T47D (cell line): ENCODE data around the gene FCHSD2.
"Not testable (repeated sequence)": the region's sequence is repeated elsewhere in the genome, so short reads cannot be mapped to it uniquely, and the experiment has no call there.

Source experiments
- DNase-seq, 2 experiments: peaks; one replicate each; pipeline versions ENCODE4 v3.0.0 to v3.0.0-alpha.2; 2011 to 2012; ENCODE audit warnings: low read depth in 1 of 2, low spot score in 1 of 2
- JUND ChIP-seq: IDR thresholded peaks from 2 replicates; pipeline ENCODE4 v1.6.1; 2012; ENCODE audit warnings: low read depth
- in situ Hi-C: cut with HindIII; loops from 2 replicates; pipeline ENCODE4 v1.10.0; 2016; ENCODE audit warnings: low sequenced_read_pairs, low pct_unique_long_range_greater_than_20kb

Gene FCHSD2

GRCh38 chr11:73078631-73079030, 63.5 kb downstream of the FCHSD2 start:
- in situ Hi-C loops, result no loop called here
- TF ChIP-seq JUND, result no peak
- DNase-seq, result no peak

- TF ChIP-seq JUND, result no peak
- in situ Hi-C loops, result no loop called here
- DNase-seq, result no peak
Observed at GRCh38 chr11:73077454-73077853, 64.7 kb downstream of the FCHSD2 start.

GRCh38 chr11:73074319-73074718, 67.8 kb downstream of the FCHSD2 start:
- DNase-seq, result no peak
- TF ChIP-seq JUND, result no peak
- in situ Hi-C loops, result no loop called here

- TF ChIP-seq JUND, result no peak
- in situ Hi-C loops, result no loop called here
- DNase-seq, result peak; percentile 32 to 81
Observed at GRCh38 chr11:73072935-73073481, 69.1 kb downstream of the FCHSD2 start.

- no peak for TF ChIP-seq JUND
- in situ Hi-C loops, result no loop called here
- DNase-seq, result no peak
Observed at GRCh38 chr11:73070653-73071052, 71.5 kb downstream of the FCHSD2 start.

GRCh38 chr11:73061857-73062424, 80.2 kb downstream of the FCHSD2 start:
- in situ Hi-C loops, DNase-seq: not testable (repeated sequence)

GRCh38 chr11:73061434-73061833, 80.7 kb downstream of the FCHSD2 start:
- in situ Hi-C loops, DNase-seq: not testable (repeated sequence)

GRCh38 chr11:73059915-73060314, 82.2 kb downstream of the FCHSD2 start:
- DNase-seq, result no peak
- TF ChIP-seq JUND, result no peak
- in situ Hi-C loops, result no loop called here

GRCh38 chr11:73058989-73059674, 83.0 kb downstream of the FCHSD2 start:
- no peak for DNase-seq
- TF ChIP-seq JUND, result no peak
- in situ Hi-C loops, result no loop called here

GRCh38 chr11:73055655-73056354, 86.3 kb downstream of the FCHSD2 start:
- in situ Hi-C loops, result no loop called here
- DNase-seq, result no peak
- TF ChIP-seq JUND, result no peak

GRCh38 chr11:73055002-73055401, 87.1 kb downstream of the FCHSD2 start:
- in situ Hi-C loops, result no loop called here
- DNase-seq, result no peak
- no peak for TF ChIP-seq JUND

- in situ Hi-C loops, result no loop called here
- no peak for DNase-seq
- no peak for TF ChIP-seq JUND
Observed at GRCh38 chr11:73053964-73054363, 88.2 kb downstream of the FCHSD2 start.

- no peak for TF ChIP-seq JUND
- in situ Hi-C loops, result no loop called here
Observed at GRCh38 chr11:73048446-73048845, 93.7 kb downstream of the FCHSD2 start.

More at GRCh38 chr11:73048446-73048845, 93.7 kb downstream of the FCHSD2 start:
- no peak for DNase-seq
